GM12892 (cell line): ENCODE results near the gene IL17B.

Source experiments
- POLR2A ChIP-seq: IDR thresholded peaks from 2 replicates; pipeline ENCODE4 v1.6.1; 2011; ENCODE audit warnings: low read depth, low read length, control low read depth
- POLR2AphosphoS5 ChIP-seq: IDR thresholded peaks from 2 replicates; pipeline ENCODE4 v1.6.1; 2011; ENCODE audit warnings: low read depth, low read length, control low read depth
- TAF1 ChIP-seq: IDR thresholded peaks from 2 replicates; pipeline ENCODE4 v1.6.1; 2011; ENCODE audit warnings: low read depth, mild to moderate bottlenecking, control low read depth, low read length, borderline replicate concordance

DNA sequence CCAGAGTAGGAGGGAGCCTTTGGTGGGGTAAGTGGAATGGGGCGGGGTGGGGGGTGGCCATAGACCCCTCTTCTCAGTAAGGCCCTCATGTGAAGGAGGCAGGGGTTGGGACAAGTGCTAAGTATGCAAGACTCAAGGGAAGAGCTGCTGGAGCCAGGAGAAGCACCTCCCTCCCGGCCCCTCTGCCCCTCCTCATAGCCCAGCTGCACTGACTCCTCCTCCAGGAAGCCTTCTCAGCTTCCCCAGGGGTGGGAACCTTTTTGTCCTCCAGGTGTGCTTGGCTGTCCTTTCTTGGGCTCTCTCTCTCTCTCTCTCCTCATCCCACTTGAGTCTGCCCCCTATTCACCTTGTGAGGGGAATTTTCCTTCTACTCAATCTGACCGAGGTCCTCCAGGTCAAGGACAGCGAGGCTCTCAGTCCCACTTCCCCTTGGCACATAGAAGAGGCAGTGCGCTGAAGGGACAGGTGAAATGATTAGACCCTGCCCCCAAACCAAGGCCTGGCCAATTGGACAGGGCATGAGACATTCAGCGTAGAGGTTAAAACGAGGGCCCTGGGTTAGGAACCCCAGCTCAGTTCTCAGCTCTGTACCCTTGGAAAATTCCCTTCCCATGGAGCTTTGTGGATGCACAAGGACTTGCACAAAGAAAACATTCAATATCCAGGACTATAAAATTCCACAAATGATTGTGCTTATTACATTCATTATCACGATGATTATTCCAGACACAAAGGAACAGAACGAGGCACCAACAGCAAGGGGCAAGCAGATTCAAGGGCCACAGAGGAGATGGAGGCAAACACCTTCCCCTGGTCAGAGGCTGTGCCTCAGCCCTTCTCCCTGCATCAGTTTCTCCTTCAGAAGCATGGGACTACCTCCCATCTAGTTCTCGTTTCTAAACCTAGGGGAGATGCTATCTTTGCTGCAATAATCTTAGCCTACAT is 45.6 kb upstream of the IL17B start:
- no peak for TF ChIP-seq POLR2A
- TF ChIP-seq POLR2AphosphoS5: no peak
- no peak for TF ChIP-seq TAF1
